ENCODE measurements around the gene PTMS. TPM values are rescaled to one million over a fixed set of nuclear protein-coding genes. Genes with fewer than 3 reads are reported as not detected.
A peak's percentile ranks its signal among the peaks of the same experiment; 100 is the strongest.

The PTMS gene
- total and polyA plus RNA-seq, 2 of the 13 experiments (the other 11 are each of a cell fraction or from before 2014, with no cell fraction given): 40.5 to 82.4 TPM

GRCh38 chr12:6723607-6724408, 42.4 kb upstream of the PTMS start, which contains the start of gene COPS7A (continued):
- TF ChIP-seq DPF2 (CRISPR knock-in tag; IDR thresholded peaks at IDR 0.05; ENCODE audit: borderline replicate concordance, low read depth) (no peak), ZC3H4 (CRISPR knock-in tag; IDR thresholded peaks at IDR 0.05; ENCODE audit: borderline replicate concordance) (no peak), ZNF337 (CRISPR knock-in tag; IDR thresholded peaks at IDR 0.05; ENCODE audit: borderline replicate concordance, low read depth) (peak; percentile 69; the same call in 1 of the 2 replicates), ZNF234 (CRISPR knock-in tag; conservative IDR thresholded peaks at IDR 0.05) (peak; percentile 81; the same call in 1 of the 2 replicates), RBFOX2 (IDR thresholded peaks at IDR 0.05; ENCODE audit: low read depth, low read length) (peak; percentile 89), PCBP1 (IDR thresholded peaks at IDR 0.05; ENCODE audit: borderline replicate concordance, low read depth, low read length) (peak; percentile 37; the same call in 1 of the 2 replicates), RFXANK (CRISPR knock-in tag; IDR thresholded peaks at IDR 0.05) (peak; percentile 90), ZNF562 (CRISPR knock-in tag; IDR thresholded peaks at IDR 0.05; ENCODE audit: borderline replicate concordance) (no peak), FOXM1 (CRISPR knock-in tag; IDR thresholded peaks at IDR 0.05) (no peak), ZNF674 (CRISPR knock-in tag; IDR thresholded peaks at IDR 0.05; ENCODE audit: low read depth) (no peak), PTBP1 (IDR thresholded peaks at IDR 0.05; ENCODE audit: low read depth, low read length, poor library complexity, severe bottlenecking) (no peak), MED1 (CRISPR knock-in tag; IDR thresholded peaks at IDR 0.05) (peak; percentile 81), TEAD2 (CRISPR knock-in tag; IDR thresholded peaks at IDR 0.05) (peak; percentile 86; the same call in 1 of the 2 replicates), GZF1 (CRISPR knock-in tag; IDR thresholded peaks at IDR 0.05) (no peak), TSC22D2 (CRISPR knock-in tag; IDR thresholded peaks at IDR 0.05; ENCODE audit: borderline replicate concordance) (peak; percentile 87; the same call in 1 of the 2 replicates), ZBTB39 (CRISPR knock-in tag; IDR thresholded peaks at IDR 0.05) (peak; percentile 64; the same call in 1 of the 2 replicates), MLLT10 (CRISPR knock-in tag; IDR thresholded peaks at IDR 0.05) (no peak), NCOA2 (CRISPR knock-in tag; IDR thresholded peaks at IDR 0.05) (no peak; the same call in 1 of the 2 replicates), PBX3 (CRISPR knock-in tag; IDR thresholded peaks at IDR 0.05; ENCODE audit: borderline replicate concordance) (peak; percentile 36; the same call in 1 of the 2 replicates), ZNF550 (CRISPR knock-in tag; IDR thresholded peaks at IDR 0.05; ENCODE audit: borderline replicate concordance) (no peak), ZNF7 (CRISPR knock-in tag; IDR thresholded peaks at IDR 0.05) (no peak), ZNF547 (CRISPR knock-in tag; IDR thresholded peaks at IDR 0.05) (peak; percentile 94), NRL (CRISPR knock-in tag; IDR thresholded peaks at IDR 0.05; ENCODE audit: borderline replicate concordance) (peak; percentile 98), GATAD2A (CRISPR knock-in tag; IDR thresholded peaks at IDR 0.05) (peak; percentile 64; the same call in 1 of the 2 replicates), ZEB1 (IDR thresholded peaks at IDR 0.05; ENCODE audit: insufficient replicate concordance, low read depth) (peak; percentile 60), KLF15 (CRISPR knock-in tag; IDR thresholded peaks at IDR 0.05; ENCODE audit: borderline replicate concordance) (peak; percentile 95), ZFP1 (CRISPR knock-in tag; IDR thresholded peaks at IDR 0.05) (peak; percentile 43; the same call in 1 of the 2 replicates), ZNF430 (CRISPR knock-in tag; IDR thresholded peaks at IDR 0.05) (peak; percentile 87), ZNF383 (CRISPR knock-in tag; IDR thresholded peaks at IDR 0.05; ENCODE audit: borderline replicate concordance) (no peak), CCDC6 (CRISPR knock-in tag; IDR thresholded peaks at IDR 0.05) (peak; percentile 96)

Measured in HepG2 (cell line).